Activated CD4-positive, alpha-beta T cell treated with anti-CD3 and anti-CD28 coated beads for 36 hours (primary cell): ENCODE results near the gene CACNG6. TPM values are rescaled to one million over a fixed set of nuclear protein-coding genes. Genes with fewer than 3 reads are reported as not detected.
"Not testable (repeated sequence)": the region's sequence is repeated elsewhere in the genome, so short reads cannot be mapped to it uniquely, and the experiment has no call there.

ENCODE experiments used
- ATAC-seq: fragments of 200-7000 bp; cut with Tn5 transposase; one replicate; pipeline ENCODE4 v1.10.0; 2021; ENCODE audit warnings: mild to moderate bottlenecking, moderate library complexity
- CTCF ChIA-PET: fragments of 350-600 bp; sonication (Branson Sonifier 250); formaldehyde crosslinking; loops from one replicate; lab custom pipeline; 2021; ENCODE audit warnings: antibody characterized with exemption; lab: Charles Lee
- POLR2A ChIA-PET: fragments of 350-600 bp; sonication (Branson Sonifier 250); formaldehyde crosslinking; loops from one replicate; lab custom pipeline; 2021; ENCODE audit warnings: antibody characterized with exemption, inconsistent platforms; lab: Charles Lee
- DNase-seq: peaks from one replicate; pipeline ENCODE4 v3.0.0-alpha.2; 2020
- H3K27ac Mint-ChIP-seq: one replicate; pipeline ENCODE4 v1.8.0; 2021; ENCODE audit warnings: mixed read lengths
- H3K27me3 Mint-ChIP-seq: one replicate; pipeline ENCODE4 v1.8.0; 2021; ENCODE audit warnings: mixed read lengths
- H3K36me3 Mint-ChIP-seq: one replicate; pipeline ENCODE4 v1.8.0; 2021; ENCODE audit warnings: low read depth, mixed read lengths
- H3K4me1 Mint-ChIP-seq: one replicate; pipeline ENCODE4 v1.8.0; 2021; ENCODE audit warnings: mixed read lengths
- H3K4me3 Mint-ChIP-seq: one replicate; pipeline ENCODE4 v1.8.0; 2021; ENCODE audit warnings: mild to moderate bottlenecking, moderate library complexity, mixed read lengths
- H3K9me3 Mint-ChIP-seq: one replicate; pipeline ENCODE4 v1.8.0; 2021; ENCODE audit warnings: low read depth, mixed read lengths
- intact Hi-C, 2 experiments: fragments of 100-400 bp; cut with DNase I in 1 of 2; cut with micrococcal nuclease in 1 of 2; formaldehyde crosslinking; loops; one replicate each; pipeline versions ENCODE4 v1.14.2 to v1.15.1; 2022 to 2024; cut with DNase I, micrococcal nuclease
- total RNA-seq, 2 experiments: library from RNA; stranded (reverse); gene quantifications; one replicate each; pipeline ENCODE4 v1.2.3, GENCODE V29; 2021

CACNG6 gene, protein sequence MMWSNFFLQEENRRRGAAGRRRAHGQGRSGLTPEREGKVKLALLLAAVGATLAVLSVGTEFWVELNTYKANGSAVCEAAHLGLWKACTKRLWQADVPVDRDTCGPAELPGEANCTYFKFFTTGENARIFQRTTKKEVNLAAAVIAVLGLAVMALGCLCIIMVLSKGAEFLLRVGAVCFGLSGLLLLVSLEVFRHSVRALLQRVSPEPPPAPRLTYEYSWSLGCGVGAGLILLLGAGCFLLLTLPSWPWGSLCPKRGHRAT
- not detected for total RNA-seq

GRCh38 chr19:53991224-53992113 is at the start of gene CACNG6:
Gene CACNG6, plus strand, starts transcription at chr19:53991637. Its CDS starts 1,241 bp downstream, at chr19:53992878.
- ChIA-PET POLR2A (no interaction called here), CTCF (no interaction called here)
- ATAC-seq (no peak), DNase-seq (no peak)
- no peak within 1 kb of the TSS for H3K27ac Mint-ChIP-seq
- peaks cover 5% of the 10 kb centered on the region for H3K4me1 Mint-ChIP-seq
- intact Hi-C loops, result no loop called here
- H3K27me3 Mint-ChIP-seq, result peaks cover 38% of the 10 kb centered on the region
- H3K36me3 Mint-ChIP-seq, result no peaks in the 10 kb centered on the region
- no peak within 1 kb of the TSS for H3K4me3 Mint-ChIP-seq
- H3K9me3 Mint-ChIP-seq, result no peaks in the 10 kb centered on the region

GRCh38 chr19:53942001-53942786 is 49.2 kb upstream of the CACNG6 start:
- Mint-ChIP-seq H3K27ac (no peak overlapping the region), H3K9me3 (no peaks in the 10 kb centered on the region), H3K27me3 (peaks cover 55% of the 10 kb centered on the region), H3K4me1 (no peaks in the 10 kb centered on the region), H3K36me3 (no peaks in the 10 kb centered on the region), H3K4me3 (no peak overlapping the region)
- ChIA-PET POLR2A (no interaction called here), CTCF (interaction anchor here (0.6 to 0.9 kb wide), 3 partner anchors 15 to 145 kb away, joined by 3 read pairs; no protein-coding TSS in a partner anchor)
- ATAC-seq (peak; percentile 51), DNase-seq (peak; percentile 50)
- intact Hi-C loops, result no loop called here

DNA sequence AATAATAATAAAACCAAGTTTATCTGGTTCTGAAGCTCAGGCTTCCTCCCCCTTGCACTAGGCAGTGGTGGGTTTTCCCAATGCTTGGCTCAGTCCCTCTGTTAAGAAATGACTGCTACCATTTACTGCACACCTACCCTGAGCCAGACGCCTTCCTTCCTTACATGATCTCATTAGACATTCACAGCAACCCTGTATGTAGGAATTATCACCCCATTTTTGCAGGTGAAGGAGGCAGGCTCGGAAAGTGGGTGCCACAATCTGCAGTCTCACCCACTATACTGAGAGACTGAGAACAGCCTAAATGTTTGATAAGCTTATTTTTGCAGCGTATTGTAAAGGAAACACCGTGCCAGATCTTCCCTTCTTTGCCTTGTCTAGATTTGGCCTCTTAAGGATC is 47.0 kb upstream of the CACNG6 start:
- intact Hi-C loops, result no loop called here
- DNase-seq (no peak), ATAC-seq (no peak)
- CTCF ChIA-PET, result interaction anchor here (0.7 to 0.9 kb wide), 2 partner anchors 72 to 80 kb away, joined by 3 read pairs; no protein-coding TSS in a partner anchor
- POLR2A ChIA-PET, result no interaction called here
- Mint-ChIP-seq H3K27me3 (peaks cover 48% of the 10 kb centered on the region), H3K4me3 (no peak overlapping the region), H3K36me3 (no peaks in the 10 kb centered on the region), H3K27ac (no peak overlapping the region), H3K4me1 (no peaks in the 10 kb centered on the region), H3K9me3 (no peaks in the 10 kb centered on the region)

GRCh38 chr19:53944933-53945332 is 46.5 kb upstream of the CACNG6 start:
- Mint-ChIP-seq H3K27ac (no peak overlapping the region), H3K9me3 (no peaks in the 10 kb centered on the region), H3K36me3 (no peaks in the 10 kb centered on the region), H3K27me3 (peaks cover 46% of the 10 kb centered on the region), H3K4me3 (no peak overlapping the region), H3K4me1 (no peaks in the 10 kb centered on the region)
- intact Hi-C loops, result no loop called here
- POLR2A ChIA-PET, result no interaction called here
- CTCF ChIA-PET, result interaction anchor here (0.6 to 0.9 kb wide), 3 partner anchors 71 to 200 kb away, joined by 3 read pairs; no protein-coding TSS in a partner anchor
- ATAC-seq (no peak), DNase-seq (no peak)

- peaks cover 42% of the 10 kb centered on the region for H3K27me3 Mint-ChIP-seq
- H3K9me3 Mint-ChIP-seq, result no peaks in the 10 kb centered on the region
- ATAC-seq (no peak), DNase-seq (no peak)
- H3K4me3 Mint-ChIP-seq, result no peak overlapping the region
- no peaks in the 10 kb centered on the region for H3K36me3 Mint-ChIP-seq
- ChIA-PET POLR2A (no interaction called here), CTCF (interaction anchor here (0.6 to 0.9 kb wide), 2 partner anchors 79 to 201 kb away, joined by 3 read pairs; no protein-coding TSS in a partner anchor)
- H3K4me1 Mint-ChIP-seq, result no peaks in the 10 kb centered on the region
- intact Hi-C loops, result no loop called here
- no peak overlapping the region for H3K27ac Mint-ChIP-seq
Measured at GRCh38 chr19:53945441-53945840, 46.0 kb upstream of the CACNG6 start.

GRCh38 chr19:53945998-53946397 is 45.4 kb upstream of the CACNG6 start:
- no peaks in the 10 kb centered on the region for H3K9me3 Mint-ChIP-seq
- no peaks in the 10 kb centered on the region for H3K36me3 Mint-ChIP-seq
- ATAC-seq, result no peak
- CTCF ChIA-PET, result interaction anchor here (0.6 kb wide), 1 partner anchor 20 kb away, joined by 3 read pairs; no protein-coding TSS in a partner anchor
- H3K4me1 Mint-ChIP-seq, result no peaks in the 10 kb centered on the region
- H3K4me3 Mint-ChIP-seq, result no peak overlapping the region
- H3K27me3 Mint-ChIP-seq, result peaks cover 40% of the 10 kb centered on the region
- intact Hi-C loops, result no loop called here
- POLR2A ChIA-PET, result no interaction called here
- DNase-seq, result no peak
- H3K27ac Mint-ChIP-seq, result no peak overlapping the region

- POLR2A ChIA-PET, result interaction anchor here (0.6 kb wide), 1 partner anchor 9 kb away, joined by 5 read pairs; no protein-coding TSS in a partner anchor
- CTCF ChIA-PET, result interaction anchor here (0.7 to 1.5 kb wide), 3 partner anchors 10 to 881 kb away, joined by 3 to 4 read pairs (median 4); no protein-coding TSS in a partner anchor
Measured at GRCh38 chr19:53947624-53948023, 43.8 kb upstream of the CACNG6 start.

GRCh38 chr19:53948611-53949010 is 42.8 kb upstream of the CACNG6 start:
- H3K27ac Mint-ChIP-seq, POLR2A ChIA-PET, DNase-seq, intact Hi-C loops, H3K9me3 Mint-ChIP-seq, H3K36me3 Mint-ChIP-seq, ATAC-seq, H3K4me3 Mint-ChIP-seq, H3K4me1 Mint-ChIP-seq: not testable (repeated sequence)
- peaks cover 30% of the 10 kb centered on the region for H3K27me3 Mint-ChIP-seq
- CTCF ChIA-PET, result interaction anchor here (1.5 kb wide), 1 partner anchor 75 kb away, joined by 4 read pairs; no protein-coding TSS in a partner anchor

More at GRCh38 chr19:53947624-53948023, 43.8 kb upstream of the CACNG6 start:
- ATAC-seq (no peak), DNase-seq (no peak)
- H3K4me1 Mint-ChIP-seq, result no peaks in the 10 kb centered on the region
- H3K36me3 Mint-ChIP-seq, result no peaks in the 10 kb centered on the region
- H3K27ac Mint-ChIP-seq, result no peak overlapping the region
- H3K9me3 Mint-ChIP-seq, result no peaks in the 10 kb centered on the region
- H3K27me3 Mint-ChIP-seq, result peaks cover 36% of the 10 kb centered on the region
- H3K4me3 Mint-ChIP-seq, result no peak overlapping the region
- intact Hi-C loops, result no loop called here

DNA sequence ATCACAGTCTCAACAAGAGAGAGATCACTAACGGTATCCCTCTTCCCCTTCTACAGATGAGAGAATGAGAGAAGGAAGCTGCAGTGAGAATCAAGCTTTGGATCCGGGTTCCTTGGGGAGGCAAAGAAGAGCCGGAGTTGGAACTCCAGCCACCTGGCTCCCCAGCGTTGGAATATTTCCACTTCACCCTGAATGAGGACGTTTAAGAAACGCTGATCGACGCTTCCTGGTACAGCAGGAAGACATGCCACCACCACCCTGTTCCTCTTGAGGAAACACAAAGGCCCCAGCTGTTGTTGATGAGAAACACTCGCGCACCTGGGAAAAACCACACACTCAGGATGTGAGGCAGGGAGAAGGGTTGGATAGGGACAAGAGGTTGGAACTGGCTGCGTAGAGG is 40.0 kb upstream of the CACNG6 start:
- H3K27me3 Mint-ChIP-seq, result peaks cover 23% of the 10 kb centered on the region
- H3K36me3 Mint-ChIP-seq, result no peaks in the 10 kb centered on the region
- no peaks in the 10 kb centered on the region for H3K4me1 Mint-ChIP-seq
- ChIA-PET POLR2A (no interaction called here), CTCF (interaction anchor here (0.7 kb wide), 1 partner anchor 77 kb away, joined by 5 read pairs; no protein-coding TSS in a partner anchor)
- H3K27ac Mint-ChIP-seq, result no peak overlapping the region
- H3K9me3 Mint-ChIP-seq, result no peaks in the 10 kb centered on the region
- no peak for ATAC-seq
- no peak overlapping the region for H3K4me3 Mint-ChIP-seq
- no peak for DNase-seq
- intact Hi-C loops, result no loop called here

GRCh38 chr19:53951947-53952346 is 39.5 kb upstream of the CACNG6 start:
- DNase-seq (no peak), ATAC-seq (no peak)
- CTCF ChIA-PET, result no interaction called here
- peaks cover 23% of the 10 kb centered on the region for H3K27me3 Mint-ChIP-seq
- POLR2A ChIA-PET, result no interaction called here
- H3K9me3 Mint-ChIP-seq, result no peaks in the 10 kb centered on the region
- intact Hi-C loops, result no loop called here
- no peaks in the 10 kb centered on the region for H3K4me1 Mint-ChIP-seq
- no peak overlapping the region for H3K27ac Mint-ChIP-seq
- H3K36me3 Mint-ChIP-seq, result no peaks in the 10 kb centered on the region
- H3K4me3 Mint-ChIP-seq, result no peak overlapping the region

DNA sequence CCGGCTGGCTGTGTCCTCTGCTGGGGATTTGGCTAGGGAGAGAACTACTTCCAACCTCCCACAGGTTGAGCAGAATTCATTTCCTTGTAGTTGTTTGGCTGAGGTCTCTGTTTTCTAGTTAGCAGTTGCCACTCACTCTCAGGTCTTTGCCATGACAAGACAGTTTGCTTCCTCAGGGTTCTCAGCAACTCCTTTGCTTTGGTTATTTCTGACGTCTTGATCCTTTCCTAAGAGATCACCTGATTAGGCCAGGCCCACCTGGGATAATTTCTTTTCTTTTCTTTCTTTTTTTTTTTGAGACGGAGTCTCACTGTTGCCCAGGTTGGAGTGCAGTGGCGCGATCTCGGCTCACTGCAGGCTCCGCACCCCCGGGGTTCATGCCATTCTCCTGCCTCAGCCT is 38.1 kb upstream of the CACNG6 start:
- Mint-ChIP-seq H3K36me3 (no peaks in the 10 kb centered on the region), H3K4me3 (no peak overlapping the region), H3K27me3 (peaks cover 29% of the 10 kb centered on the region), H3K9me3 (no peaks in the 10 kb centered on the region), H3K27ac (no peak overlapping the region), H3K4me1 (no peaks in the 10 kb centered on the region)
- ATAC-seq (no peak), DNase-seq (no peak)
- intact Hi-C loops, result no loop called here
- CTCF ChIA-PET, result no interaction called here
- POLR2A ChIA-PET, result no interaction called here
